H9 (cell line): ENCODE data around the gene SEL1L. TPM values are rescaled to one million over a fixed set of nuclear protein-coding genes. Genes with fewer than 3 reads are reported as not detected.
"Not testable (repeated sequence)": the region's sequence is repeated elsewhere in the genome, so short reads cannot be mapped to it uniquely, and the experiment has no call there.

Source experiments
- DNase-seq: peaks from one replicate; pipeline ENCODE4 v3.0.0-alpha.2; 2017
- H2AFZ ChIP-seq: one replicate; pipeline ENCODE4 v1.6.1; 2013; ENCODE audit warnings: mild to moderate bottlenecking, low read length, control low read depth, moderate library complexity
- H2AK5ac ChIP-seq: 2 replicates; pipeline ENCODE4 v1.6.1; 2013; ENCODE audit warnings: low read length, control low read depth, mixed read lengths; ENCODE audit not compliant: insufficient read length
- H2BK120ac ChIP-seq: one replicate; pipeline ENCODE4 v1.6.1; 2013; ENCODE audit warnings: low read depth, mild to moderate bottlenecking, low read length, control low read depth, inconsistent platforms; ENCODE audit not compliant: poor library complexity, severe bottlenecking
- H2BK12ac ChIP-seq: 2 replicates; pipeline ENCODE4 v1.6.1; 2013; ENCODE audit warnings: low read length, control low read depth, mixed read lengths, low read depth; ENCODE audit not compliant: insufficient read length
- H2BK15ac ChIP-seq: 2 replicates; pipeline ENCODE4 v1.6.1; 2013; ENCODE audit warnings: low read depth, low read length, control low read depth
- H2BK20ac ChIP-seq: one replicate; pipeline ENCODE4 v1.6.1; 2013; ENCODE audit warnings: low read depth, mild to moderate bottlenecking, low read length, control low read depth, inconsistent platforms; ENCODE audit not compliant: poor library complexity, severe bottlenecking
- H2BK5ac ChIP-seq: 2 replicates; pipeline ENCODE4 v1.6.1; 2013; ENCODE audit warnings: low read length, control low read depth, mixed read lengths; ENCODE audit not compliant: insufficient read length
- H3K14ac ChIP-seq: 2 replicates; pipeline ENCODE4 v1.6.1; 2013; ENCODE audit warnings: low read length, control low read depth; ENCODE audit not compliant: insufficient read depth
- H3K18ac ChIP-seq: 2 replicates; pipeline ENCODE4 v1.6.1; 2013; ENCODE audit warnings: low read depth, mild to moderate bottlenecking, mixed read lengths, low read length, control low read depth; ENCODE audit not compliant: insufficient read length
- H3K23ac ChIP-seq: 2 replicates; pipeline ENCODE4 v1.6.1; 2013; ENCODE audit warnings: low read length, control low read depth, mixed read lengths, low read depth; ENCODE audit not compliant: insufficient read length
- H3K23me2 ChIP-seq: 2 replicates; pipeline ENCODE4 v1.6.1; 2013; ENCODE audit warnings: low read depth, mild to moderate bottlenecking, mixed read lengths, low read length, control low read depth; ENCODE audit not compliant: insufficient read length, poor library complexity, severe bottlenecking
- H3K27ac ChIP-seq: 2 replicates; pipeline ENCODE4 v1.5.1; 2013; ENCODE audit warnings: low read length, control low read depth, mixed read lengths, low read depth; ENCODE audit not compliant: insufficient read length
- H3K27me3 ChIP-seq: 2 replicates; pipeline ENCODE4 v1.6.1; 2013; ENCODE audit warnings: low read length, control low read depth, inconsistent platforms; ENCODE audit not compliant: insufficient read depth
- H3K4ac ChIP-seq: 2 replicates; pipeline ENCODE4 v1.6.1; 2013; ENCODE audit warnings: low read depth, mild to moderate bottlenecking, control low read depth, inconsistent platforms, low read length, moderate library complexity
- H3K4me1 ChIP-seq: 2 replicates; pipeline ENCODE4 v1.6.1; 2013; ENCODE audit warnings: low read length, control low read depth, inconsistent platforms; ENCODE audit not compliant: insufficient read depth
- H3K4me2 ChIP-seq: 2 replicates; pipeline ENCODE4 v1.6.1; 2013; ENCODE audit warnings: low read length, control low read depth, mixed read lengths; ENCODE audit not compliant: insufficient read length, insufficient read depth
- H3K56ac ChIP-seq: 2 replicates; pipeline ENCODE4 v1.6.1; 2013; ENCODE audit warnings: low read depth, mild to moderate bottlenecking, mixed read lengths, low read length, control low read depth; ENCODE audit not compliant: insufficient read length
- H3K79me1 ChIP-seq: 2 replicates; pipeline ENCODE4 v1.6.1; 2013; ENCODE audit warnings: low read depth, mild to moderate bottlenecking, moderate library complexity, low read length, control low read depth, inconsistent platforms; ENCODE audit not compliant: insufficient read depth, poor library complexity, severe bottlenecking
- H3K79me2 ChIP-seq: 2 replicates; pipeline ENCODE4 v1.6.1; 2013; ENCODE audit warnings: low read length, control low read depth, inconsistent platforms; ENCODE audit not compliant: insufficient read depth
- H3K9ac ChIP-seq: 2 replicates; pipeline ENCODE4 v1.6.1; 2013; ENCODE audit warnings: low read length, control low read depth, mixed read lengths; ENCODE audit not compliant: insufficient read length; ENCODE audit errors: extremely low read depth
- H3K9me3 ChIP-seq: one replicate; pipeline ENCODE4 v1.6.1; 2013; ENCODE audit warnings: low read depth, low read length, inconsistent platforms; ENCODE audit not compliant: control insufficient read depth
- H3T11ph ChIP-seq: one replicate; pipeline ENCODE4 v1.6.1; 2013; ENCODE audit warnings: mild to moderate bottlenecking, low read length, control low read depth, inconsistent platforms
- H4K20me1 ChIP-seq: one replicate; pipeline ENCODE4 v1.6.1; 2013; ENCODE audit not compliant: control insufficient read depth, insufficient read length, insufficient read depth
- H4K5ac ChIP-seq: 2 replicates; pipeline ENCODE4 v1.6.1; 2013; ENCODE audit warnings: low read depth, mild to moderate bottlenecking, mixed read lengths, low read length, control low read depth; ENCODE audit not compliant: insufficient read length
- H4K8ac ChIP-seq: replicated peaks from 2 replicates; pipeline ENCODE4 v1.6.1; 2013; ENCODE audit warnings: low read length, control low read depth, mixed read lengths, low read depth; ENCODE audit not compliant: insufficient read length
- H4K91ac ChIP-seq: 2 replicates; pipeline ENCODE4 v1.6.1; 2013; ENCODE audit warnings: low read depth, mild to moderate bottlenecking, moderate library complexity, mixed read lengths, low read length, control low read depth; ENCODE audit not compliant: insufficient read length
- H3K27ac Mint-ChIP-seq, 3 experiments: 2 replicates in 2 of 3; 3 replicates in 1 of 3; pipeline ENCODE4 v1.8.0; 2020 to 2021; ENCODE audit warnings: mixed read lengths in 3 of 3, mild to moderate bottlenecking in 1 of 3, moderate library complexity in 1 of 3
- H3K27me3 Mint-ChIP-seq: 2 replicates; pipeline ENCODE4 v1.8.0; 2021; ENCODE audit warnings: low read depth, mild to moderate bottlenecking, moderate library complexity, mixed read lengths
- H3K36me3 Mint-ChIP-seq, 3 experiments: 2 replicates in 2 of 3; 3 replicates in 1 of 3; pipeline ENCODE4 v1.8.0; 2020 to 2021; ENCODE audit warnings: low read depth in 3 of 3, mixed read lengths in 3 of 3; ENCODE audit not compliant: insufficient read depth in 1 of 3
- H3K4me1 Mint-ChIP-seq, 2 experiments: 2 replicates each; pipeline ENCODE4 v1.8.0; 2020; ENCODE audit warnings: mixed read lengths in 2 of 2
- H3K4me3 Mint-ChIP-seq, 2 experiments: 2 replicates in 1 of 2; 3 replicates in 1 of 2; pipeline ENCODE4 v1.8.0; 2020 to 2021; ENCODE audit warnings: mild to moderate bottlenecking in 2 of 2, mixed read lengths in 2 of 2, moderate library complexity in 1 of 2
- H3K9me3 Mint-ChIP-seq, 2 experiments: 2 replicates in 1 of 2; 3 replicates in 1 of 2; pipeline ENCODE4 v1.8.0; 2020; ENCODE audit warnings: mild to moderate bottlenecking in 2 of 2, mixed read lengths in 2 of 2, moderate library complexity in 1 of 2
- CTCF ChIP-seq: fragments of 200-600 bp; sonication (generic); conservative IDR thresholded peaks from 3 replicates; pipeline ENCODE4 v1.8.0; 2021; ENCODE audit warnings: antibody characterized with exemption, mild to moderate bottlenecking
- WGBS: extraction: QIAGEN DNeasy Blood & Tissue Kit; methylation state at CpG from one replicate; pipeline ENCODE4 v1.1.7; 2013; ENCODE audit warnings: missing lambda C conversion rate, low lambda C conversion rate, mixed read lengths; ENCODE audit not compliant: insufficient read length; ENCODE audit errors: extremely low coverage; 5-methylcytosine and 5-hydroxymethylcytosine counted together
- total RNA-seq: library from RNA; stranded (reverse); gene quantifications from 2 replicates; pipeline ENCODE4 v1.2.1, GENCODE V29; 2021

The SEL1L gene
- total RNA-seq, 1 experiment from 2014 or later = 27.5 TPM

DNA sequence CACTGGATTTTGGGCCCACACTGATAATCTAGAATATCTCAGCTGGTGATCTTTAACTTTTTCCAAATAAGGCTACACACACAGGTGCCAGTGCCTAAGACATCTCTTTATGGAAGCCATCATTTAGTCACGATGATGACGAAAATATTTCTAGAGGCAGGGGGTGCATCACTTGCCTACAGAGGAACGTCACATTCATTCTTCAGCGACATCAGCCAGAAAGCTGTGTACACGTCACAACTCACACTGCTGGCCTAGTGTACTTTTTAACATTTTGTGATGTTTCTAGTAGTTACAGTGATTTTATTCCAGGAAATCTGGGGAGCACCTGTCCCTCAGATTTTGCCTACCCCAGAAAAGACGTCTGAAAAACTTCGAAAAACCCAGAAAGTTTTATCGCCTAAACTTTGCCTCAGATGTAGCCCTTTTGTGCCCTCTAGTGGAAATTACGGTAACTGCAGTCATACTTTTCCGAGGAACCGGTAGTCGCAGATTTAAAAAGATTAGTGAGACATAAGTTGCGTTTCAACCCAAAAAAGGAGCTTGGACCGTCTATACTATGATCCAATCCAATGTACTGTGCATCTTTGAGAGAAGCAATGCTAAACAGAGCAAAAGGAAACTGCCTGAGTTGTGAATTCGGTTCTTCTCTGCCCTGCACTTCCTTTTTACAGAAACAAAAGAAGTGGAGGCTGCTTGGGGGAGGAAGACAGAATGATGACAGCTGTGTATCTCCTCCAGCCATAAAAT is 69.2 kb downstream of the SEL1L start:
- peak overlapping the region; percentile 89 for H2AFZ ChIP-seq
- H4K20me1 ChIP-seq = no peaks in the 10 kb centered on the region
- H3K18ac ChIP-seq = no peak overlapping the region
- no peak overlapping the region for H4K5ac ChIP-seq
- no peaks in the 10 kb centered on the region for H3K23me2 ChIP-seq
- no peaks in the 10 kb centered on the region for H3K9me3 ChIP-seq
- no peak overlapping the region for H4K8ac ChIP-seq
- H3T11ph ChIP-seq = no peak overlapping the region
- no peak overlapping the region for H2BK12ac ChIP-seq
- no peak overlapping the region for H2BK15ac ChIP-seq
- no peak overlapping the region for H2BK120ac ChIP-seq
- no peak overlapping the region for H2BK20ac ChIP-seq
- no peak overlapping the region for H2BK5ac ChIP-seq
- peak overlapping the region; percentile 42 for H3K4me2 ChIP-seq
- H3K9ac ChIP-seq = peak overlapping the region; percentile 52
- no peaks in the 10 kb centered on the region for H3K4me1 ChIP-seq
- Mint-ChIP-seq H3K27me3 (no peaks in the 10 kb centered on the region), H3K4me3 (peak overlapping the region; percentile 45 to 54; a peak in 4 of 5 replicates), H3K36me3 (peaks cover 0 to 6% (median 1%) of the 10 kb centered on the region in 3 experiments; a peak in 2 of 7 replicates), H3K4me1 (peaks cover 0 to 3% of the 10 kb centered on the region in 2 experiments; a peak in 1 of 4 replicates), H3K9me3 (peaks cover 6 to 16% of the 10 kb centered on the region in 2 experiments), H3K27ac (peak overlapping the region in 1 of 3 experiments; percentile 22; a peak in 1 of 7 replicates)
- H3K56ac ChIP-seq = no peak overlapping the region
- no peak overlapping the region for H3K23ac ChIP-seq
- H3K79me2 ChIP-seq = no peaks in the 10 kb centered on the region
- DNase-seq = peak; percentile 49
- no peak overlapping the region for H3K14ac ChIP-seq
- peak; percentile 93 for TF ChIP-seq CTCF
- no peak overlapping the region for H3K4ac ChIP-seq
- WGBS = no CpG with 5 or more reads among the region's 15 CpGs
- H4K91ac ChIP-seq = no peak overlapping the region
- no peak overlapping the region for H2AK5ac ChIP-seq
- H3K27ac ChIP-seq = no peak overlapping the region
- H3K79me1 ChIP-seq = no peaks in the 10 kb centered on the region
- H3K27me3 ChIP-seq = no peaks in the 10 kb centered on the region

- not testable (repeated sequence) for H3K18ac ChIP-seq, H3K79me1 ChIP-seq, H2BK5ac ChIP-seq, H3K4me3 Mint-ChIP-seq, H3K4me2 ChIP-seq, H3K4me1 Mint-ChIP-seq, H2AFZ ChIP-seq, H3K27me3 ChIP-seq, H3K9ac ChIP-seq, H3K56ac ChIP-seq, H2BK120ac ChIP-seq, H2AK5ac ChIP-seq, H3K9me3 ChIP-seq, H3K27me3 Mint-ChIP-seq, H4K91ac ChIP-seq, H3K27ac ChIP-seq, H3K4ac ChIP-seq, H4K20me1 ChIP-seq, H2BK12ac ChIP-seq, H3K23ac ChIP-seq, H4K5ac ChIP-seq, H2BK20ac ChIP-seq, H3K14ac ChIP-seq, H3T11ph ChIP-seq, H3K4me1 ChIP-seq, H4K8ac ChIP-seq, H3K23me2 ChIP-seq, DNase-seq, H3K27ac Mint-ChIP-seq, H3K79me2 ChIP-seq, H2BK15ac ChIP-seq, H3K36me3 Mint-ChIP-seq
- WGBS = no CpG with 5 or more reads among the region's 30 CpGs
- H3K9me3 Mint-ChIP-seq = peaks cover 6 to 16% of the 10 kb centered on the region in 2 experiments
Measured at GRCh38 chr14:81462356-81462755, 71.3 kb downstream of the SEL1L start.
